Uterus (tissue), 4 donors: Measurements from ENCODE around the gene HMOX2. TPM values are rescaled to one million over a fixed set of nuclear protein-coding genes. Genes with fewer than 3 reads are reported as not detected.

Experiments used
- DNase-seq, 2 donors: peaks; one replicate each; pipeline ENCODE4 v3.0.0-alpha.2; 2019 to 2020
- H3K27ac ChIP-seq, 2 donors: fragments of 200-600 bp; sonication (generic); 1 replicate in 1 of 2; 2 replicates in 1 of 2; pipeline ENCODE4 v1.5.1; 2016 to 2018
- H3K27me3 ChIP-seq, 2 donors: fragments of 200-600 bp; sonication (generic); one replicate each; pipeline ENCODE4 v1.5.1; 2018 to 2019; ENCODE audit warnings: control low read depth in 1 of 2
- H3K36me3 ChIP-seq, 2 donors: fragments of 200-600 bp; sonication (generic); one replicate each; pipeline ENCODE4 v1.5.1; 2019; ENCODE audit warnings: control low read depth in 1 of 2
- H3K4me1 ChIP-seq, 2 donors: fragments of 200-600 bp; sonication (generic); one replicate each; pipeline ENCODE4 v1.5.1; 2018 to 2019; ENCODE audit warnings: control low read depth in 1 of 2
- H3K4me3 ChIP-seq, 2 donors: fragments of 200-600 bp; sonication (generic); 1 replicate in 1 of 2; 2 replicates in 1 of 2; pipeline ENCODE4 v1.5.1; 2018 to 2019; ENCODE audit warnings: mild to moderate bottlenecking in 1 of 2
- H3K9me3 ChIP-seq, 2 donors: fragments of 200-600 bp; sonication (generic); one replicate each; pipeline ENCODE4 v1.5.1; 2019; ENCODE audit warnings: control low read depth in 1 of 2
- POLR2A ChIP-seq, 2 donors: fragments of 450-650 bp; IDR thresholded peaks; one replicate each; pipeline ENCODE4 v1.6.1; 2016; ENCODE audit warnings: antibody characterized with exemption in 2 of 2, mild to moderate bottlenecking in 1 of 2, moderate library complexity in 1 of 2
- intact Hi-C: fragments of 100-400 bp; cut with DNase I; formaldehyde crosslinking; loops from one replicate; pipeline ENCODE4 v1.15.1; 2023; ENCODE audit warnings: low total_unique reads
- total RNA-seq, 4 donors: library from RNA; depleted of rRNA in 3 of 4; stranded (reverse); fragments of >200 nt in 3 of 4; gene quantifications; one replicate each; pipeline versions ENCODE4 v1.1.0 to v1.2.4, GENCODE V29; 2014 to 2023
- TF ChIP-seq, protein P1 (sequence below), 4 experiments: fragments of 200-600 bp in 2 of 4; fragments of 450-650 bp in 2 of 4; sonication (generic) in 2 of 4; IDR thresholded peaks; one replicate each; pipeline ENCODE4 v1.5.1; 2016 to 2019; ENCODE audit warnings: antibody characterized with exemption in 4 of 4, mild to moderate bottlenecking in 2 of 4, moderate library complexity in 1 of 4
- donor health status: DM: yes; HTN: yes; CAD: no.

HMOX2 gene
- total RNA-seq, 4 donors from 2014 or later: 13.2 to 43.1 (median 34.1) TPM

DNA sequence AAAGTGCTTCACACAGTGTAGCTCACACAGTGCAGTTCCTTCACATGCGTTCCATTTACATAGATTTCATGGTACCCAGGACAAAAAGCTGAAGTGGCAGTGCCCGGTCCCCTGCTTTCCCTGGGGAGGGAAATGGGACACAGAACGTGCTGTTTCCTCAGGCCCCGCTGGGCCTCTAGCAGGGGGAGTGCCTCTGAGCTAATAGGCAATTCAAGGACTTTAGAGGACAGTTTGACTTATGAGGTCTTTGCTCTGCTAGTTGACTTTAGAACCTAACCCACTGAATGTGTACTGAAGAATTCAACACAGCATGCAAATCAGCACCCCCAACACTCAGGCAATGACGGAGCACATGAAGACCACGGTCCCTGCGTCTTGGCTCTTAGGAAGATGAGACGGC is 55.6 kb downstream of the HMOX2 start:
- no peak for TF ChIP-seq POLR2A (IDR thresholded peaks at IDR 0.05)
- TF ChIP-seq, protein P1, sequence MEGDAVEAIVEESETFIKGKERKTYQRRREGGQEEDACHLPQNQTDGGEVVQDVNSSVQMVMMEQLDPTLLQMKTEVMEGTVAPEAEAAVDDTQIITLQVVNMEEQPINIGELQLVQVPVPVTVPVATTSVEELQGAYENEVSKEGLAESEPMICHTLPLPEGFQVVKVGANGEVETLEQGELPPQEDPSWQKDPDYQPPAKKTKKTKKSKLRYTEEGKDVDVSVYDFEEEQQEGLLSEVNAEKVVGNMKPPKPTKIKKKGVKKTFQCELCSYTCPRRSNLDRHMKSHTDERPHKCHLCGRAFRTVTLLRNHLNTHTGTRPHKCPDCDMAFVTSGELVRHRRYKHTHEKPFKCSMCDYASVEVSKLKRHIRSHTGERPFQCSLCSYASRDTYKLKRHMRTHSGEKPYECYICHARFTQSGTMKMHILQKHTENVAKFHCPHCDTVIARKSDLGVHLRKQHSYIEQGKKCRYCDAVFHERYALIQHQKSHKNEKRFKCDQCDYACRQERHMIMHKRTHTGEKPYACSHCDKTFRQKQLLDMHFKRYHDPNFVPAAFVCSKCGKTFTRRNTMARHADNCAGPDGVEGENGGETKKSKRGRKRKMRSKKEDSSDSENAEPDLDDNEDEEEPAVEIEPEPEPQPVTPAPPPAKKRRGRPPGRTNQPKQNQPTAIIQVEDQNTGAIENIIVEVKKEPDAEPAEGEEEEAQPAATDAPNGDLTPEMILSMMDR (IDR thresholded peaks at IDR 0.05): no peak
- no peak for DNase-seq
- no peak overlapping the region for H3K27ac ChIP-seq
- H3K9me3 ChIP-seq: no peaks in the 10 kb centered on the region
- no peaks in the 10 kb centered on the region for H3K4me1 ChIP-seq
- H3K4me3 ChIP-seq: no peak overlapping the region
- H3K27me3 ChIP-seq: no peaks in the 10 kb centered on the region
- no peaks in the 10 kb centered on the region for H3K36me3 ChIP-seq
- intact Hi-C loops: no loop called here

DNA sequence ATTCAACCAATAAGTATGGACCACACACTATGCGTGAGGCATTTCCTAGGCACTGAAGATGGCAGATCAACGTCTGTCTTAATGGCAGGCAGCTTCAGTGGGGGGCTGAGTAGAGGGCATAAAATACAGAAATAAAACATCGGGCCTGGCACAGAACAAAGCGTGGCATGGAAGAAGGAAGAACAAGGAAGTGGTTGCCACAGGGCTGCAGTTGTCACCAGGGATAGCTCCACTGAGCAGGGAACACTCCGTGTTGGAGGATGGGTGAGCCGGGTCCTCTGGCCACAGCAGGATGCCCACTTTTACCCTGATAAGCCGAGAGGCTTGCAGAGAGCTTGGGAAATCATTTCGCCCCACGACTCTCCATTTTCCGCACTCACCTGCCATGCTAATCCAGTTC is 56.0 kb downstream of the HMOX2 start:
- Histone ChIP-seq H3K4me1 (no peaks in the 10 kb centered on the region), H3K4me3 (no peak overlapping the region), H3K9me3 (no peaks in the 10 kb centered on the region), H3K36me3 (no peaks in the 10 kb centered on the region), H3K27me3 (no peaks in the 10 kb centered on the region), H3K27ac (no peak overlapping the region)
- TF ChIP-seq, protein P1 (IDR thresholded peaks at IDR 0.05): no peak
- TF ChIP-seq POLR2A (IDR thresholded peaks at IDR 0.05): no peak
- no peak for DNase-seq
- intact Hi-C loops: no loop called here

DNA sequence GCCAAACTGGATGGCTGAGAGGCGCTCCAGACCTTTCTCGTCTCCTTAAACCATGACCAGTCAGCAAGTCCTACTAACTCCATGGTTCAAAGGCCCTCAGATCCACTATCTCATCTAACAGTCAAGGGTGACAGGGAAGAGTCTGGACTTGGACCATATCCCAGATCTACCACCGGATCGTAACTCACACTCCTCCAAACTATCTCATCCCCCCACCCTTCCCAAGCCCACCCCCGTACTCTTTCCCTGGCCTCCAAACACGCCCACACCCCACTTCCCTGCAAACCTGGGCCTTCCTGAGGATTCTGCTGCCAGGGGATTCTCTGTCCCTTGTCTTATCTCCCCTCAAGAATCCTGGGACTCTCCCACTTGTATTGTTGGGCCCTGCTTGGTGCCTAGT is 57.3 kb downstream of the HMOX2 start:
- no peaks in the 10 kb centered on the region for H3K9me3 ChIP-seq
- no peak for DNase-seq
- no peaks in the 10 kb centered on the region for H3K36me3 ChIP-seq
- no peaks in the 10 kb centered on the region for H3K27me3 ChIP-seq
- H3K27ac ChIP-seq: peak overlapping the region; percentile 30 to 54
- no peaks in the 10 kb centered on the region for H3K4me1 ChIP-seq
- H3K4me3 ChIP-seq: no peak overlapping the region
- intact Hi-C loops: no loop called here
- TF ChIP-seq POLR2A (IDR thresholded peaks at IDR 0.05): no peak
- TF ChIP-seq, protein P1 (IDR thresholded peaks at IDR 0.05): no peak

DNA sequence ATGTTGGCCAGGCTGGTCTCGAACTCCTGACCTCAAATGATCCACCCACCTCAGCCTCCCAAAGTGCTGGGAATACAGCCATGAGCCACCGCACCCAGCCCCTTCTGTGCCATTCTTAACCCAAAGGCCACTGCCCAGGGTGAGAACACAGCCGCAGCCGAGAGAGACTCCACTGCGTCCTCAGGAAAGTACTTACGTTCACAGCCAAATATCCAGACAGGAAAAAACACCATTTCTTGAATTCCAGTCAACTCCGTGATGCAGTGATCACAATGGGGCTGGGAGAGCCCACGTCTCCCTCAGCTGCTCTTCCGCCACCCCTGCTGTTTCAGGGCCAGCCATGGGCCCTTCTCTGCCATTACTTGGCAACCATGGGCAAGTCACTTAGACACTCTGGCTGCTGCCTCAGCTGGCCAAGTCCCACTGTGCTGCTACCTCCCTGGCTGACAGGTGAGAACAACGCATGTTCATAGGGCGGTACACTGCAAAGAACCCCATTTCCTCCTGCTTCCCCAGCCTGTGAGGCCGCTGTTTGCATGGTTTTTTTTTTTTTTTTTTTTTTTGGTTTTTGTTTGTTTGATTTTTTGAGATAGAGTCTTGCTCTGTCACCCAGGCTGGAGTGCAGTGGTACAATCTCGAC is 58.1 kb downstream of the HMOX2 start:
- Histone ChIP-seq H3K36me3 (no peaks in the 10 kb centered on the region), H3K27me3 (no peaks in the 10 kb centered on the region), H3K27ac (peak overlapping the region in 1 of 2 donors; percentile 54), H3K9me3 (no peaks in the 10 kb centered on the region), H3K4me1 (no peaks in the 10 kb centered on the region), H3K4me3 (no peak overlapping the region)
- no peak for DNase-seq
- intact Hi-C loops: no loop called here
- TF ChIP-seq POLR2A (IDR thresholded peaks at IDR 0.05): peak in 1 of 2 donors; percentile 15
- TF ChIP-seq, protein P1 (IDR thresholded peaks at IDR 0.05): no peak

GRCh38 chr16:4535627-4536108 is 59.5 kb downstream of the HMOX2 start:
- no peak for TF ChIP-seq POLR2A (IDR thresholded peaks at IDR 0.05)
- TF ChIP-seq, protein P1 (IDR thresholded peaks at IDR 0.05): no peak
- intact Hi-C loops: no loop called here
- H3K27me3 ChIP-seq: no peaks in the 10 kb centered on the region
- H3K4me3 ChIP-seq: no peak overlapping the region
- no peaks in the 10 kb centered on the region for H3K4me1 ChIP-seq
- H3K27ac ChIP-seq: no peak overlapping the region
- H3K9me3 ChIP-seq: no peaks in the 10 kb centered on the region
- no peak for DNase-seq
- no peaks in the 10 kb centered on the region for H3K36me3 ChIP-seq
